Kidney epithelial cell (primary cell): ENCODE measurements around the gene FGF9. TPM values are rescaled to one million over a fixed set of nuclear protein-coding genes. Genes with fewer than 3 reads are reported as not detected.

ENCODE experiments used
- DNase-seq: peaks from one replicate; pipeline ENCODE4 v3.0.0-alpha.2; 2010; ENCODE audit warnings: low read depth
- H3K27me3 ChIP-seq: 2 replicates; pipeline ENCODE4 v1.6.0; 2011; ENCODE audit warnings: low read length; ENCODE audit not compliant: control insufficient read depth, insufficient read depth
- H3K36me3 ChIP-seq: 2 replicates; pipeline ENCODE4 v1.5.1; 2011; ENCODE audit warnings: low read length; ENCODE audit not compliant: control insufficient read depth, insufficient read depth
- H3K4me3 ChIP-seq: 2 replicates; pipeline ENCODE4 v1.5.1; 2011; ENCODE audit warnings: low read depth, mild to moderate bottlenecking, control low read depth, low read length
- total RNA-seq: library from RNA; depleted of rRNA; stranded (reverse); fragments of >200 nt; gene quantifications from 2 replicates; pipeline ENCODE4 v1.2.3, GENCODE V29; 2015
- TF ChIP-seq, protein P1 (sequence below): IDR thresholded peaks from 2 replicates; pipeline ENCODE4 v1.5.1; 2011; ENCODE audit warnings: mild to moderate bottlenecking, moderate library complexity, low read length, control low read depth, inconsistent platforms; ENCODE audit not compliant: insufficient read depth, poor library complexity, severe bottlenecking

The FGF9 gene
- total RNA-seq, 1 donor from 2014 or later = 0.33 TPM

DNA sequence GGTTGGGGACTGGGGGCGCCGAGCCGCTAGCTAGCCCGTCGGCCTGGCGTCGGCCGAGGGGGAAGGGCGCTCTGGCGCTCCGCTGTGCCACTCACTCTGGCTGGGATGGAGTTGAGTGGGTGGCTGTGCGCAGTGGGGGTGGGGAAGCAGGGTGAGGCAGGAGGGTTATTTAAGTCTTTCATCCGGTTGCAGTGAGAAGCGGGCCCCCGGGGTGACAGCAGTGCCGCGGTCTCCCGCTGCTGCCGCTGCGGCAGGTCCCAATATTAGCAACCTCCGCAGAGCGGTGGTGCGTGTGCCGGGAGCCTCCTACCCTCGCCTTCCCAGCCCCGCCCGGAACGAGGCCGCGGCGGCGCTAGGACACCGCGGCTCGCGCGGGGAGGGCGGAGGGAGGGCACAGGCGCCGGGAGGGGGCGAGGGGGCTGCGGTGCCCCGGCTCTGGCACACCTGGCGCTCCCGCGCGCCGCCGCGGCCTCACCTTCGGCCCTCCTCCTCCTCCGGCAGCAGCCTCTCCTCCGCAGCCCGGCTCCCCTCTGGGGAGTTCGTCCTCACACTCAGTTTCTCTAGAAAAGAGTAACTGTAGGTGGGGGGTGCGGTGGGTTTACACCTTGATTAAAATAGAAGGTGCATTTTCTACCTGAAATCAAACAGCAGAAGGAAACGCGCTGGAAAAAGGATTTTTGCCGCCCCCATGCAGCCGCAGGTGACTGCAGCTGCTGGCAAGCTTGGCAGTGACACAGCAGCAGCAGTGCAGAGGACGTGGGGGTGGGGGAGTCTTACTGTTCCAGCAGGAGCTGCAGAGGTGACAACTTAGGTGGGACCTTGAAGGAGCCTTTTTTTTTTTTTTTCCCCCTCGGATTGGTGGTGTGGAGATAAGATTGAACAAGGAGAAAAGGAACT lies 4.5 kb downstream of the FGF9 start:
- H3K36me3 ChIP-seq = no peaks in the 10 kb centered on the region
- peak overlapping the region; percentile 66 for H3K4me3 ChIP-seq
- TF ChIP-seq, protein P1, sequence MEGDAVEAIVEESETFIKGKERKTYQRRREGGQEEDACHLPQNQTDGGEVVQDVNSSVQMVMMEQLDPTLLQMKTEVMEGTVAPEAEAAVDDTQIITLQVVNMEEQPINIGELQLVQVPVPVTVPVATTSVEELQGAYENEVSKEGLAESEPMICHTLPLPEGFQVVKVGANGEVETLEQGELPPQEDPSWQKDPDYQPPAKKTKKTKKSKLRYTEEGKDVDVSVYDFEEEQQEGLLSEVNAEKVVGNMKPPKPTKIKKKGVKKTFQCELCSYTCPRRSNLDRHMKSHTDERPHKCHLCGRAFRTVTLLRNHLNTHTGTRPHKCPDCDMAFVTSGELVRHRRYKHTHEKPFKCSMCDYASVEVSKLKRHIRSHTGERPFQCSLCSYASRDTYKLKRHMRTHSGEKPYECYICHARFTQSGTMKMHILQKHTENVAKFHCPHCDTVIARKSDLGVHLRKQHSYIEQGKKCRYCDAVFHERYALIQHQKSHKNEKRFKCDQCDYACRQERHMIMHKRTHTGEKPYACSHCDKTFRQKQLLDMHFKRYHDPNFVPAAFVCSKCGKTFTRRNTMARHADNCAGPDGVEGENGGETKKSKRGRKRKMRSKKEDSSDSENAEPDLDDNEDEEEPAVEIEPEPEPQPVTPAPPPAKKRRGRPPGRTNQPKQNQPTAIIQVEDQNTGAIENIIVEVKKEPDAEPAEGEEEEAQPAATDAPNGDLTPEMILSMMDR = no peak
- DNase-seq = no peak
- peaks cover 10% of the 10 kb centered on the region for H3K27me3 ChIP-seq

DNA sequence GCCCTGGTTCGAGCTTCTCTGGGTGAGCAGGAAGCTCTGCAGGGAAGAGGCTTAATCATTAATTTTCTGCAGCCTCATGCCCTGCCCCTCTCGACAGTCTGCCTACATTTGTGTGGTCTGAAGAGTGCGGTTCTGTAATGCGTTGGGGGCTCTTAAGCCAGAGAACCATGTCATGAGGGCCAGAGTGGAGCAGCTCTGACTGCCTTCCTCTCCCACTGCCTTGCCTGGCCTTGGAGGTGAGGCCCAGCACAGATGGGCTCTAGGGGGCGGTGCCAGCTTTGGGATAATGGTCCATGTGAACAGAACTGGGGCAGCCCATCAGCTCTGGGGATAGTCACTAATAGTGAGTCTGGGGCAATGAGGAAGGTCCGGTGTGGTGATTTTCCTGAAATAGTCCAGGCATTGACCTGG lies 5.7 kb downstream of the FGF9 start:
- H3K27me3 ChIP-seq = peaks cover 10% of the 10 kb centered on the region

DNA sequence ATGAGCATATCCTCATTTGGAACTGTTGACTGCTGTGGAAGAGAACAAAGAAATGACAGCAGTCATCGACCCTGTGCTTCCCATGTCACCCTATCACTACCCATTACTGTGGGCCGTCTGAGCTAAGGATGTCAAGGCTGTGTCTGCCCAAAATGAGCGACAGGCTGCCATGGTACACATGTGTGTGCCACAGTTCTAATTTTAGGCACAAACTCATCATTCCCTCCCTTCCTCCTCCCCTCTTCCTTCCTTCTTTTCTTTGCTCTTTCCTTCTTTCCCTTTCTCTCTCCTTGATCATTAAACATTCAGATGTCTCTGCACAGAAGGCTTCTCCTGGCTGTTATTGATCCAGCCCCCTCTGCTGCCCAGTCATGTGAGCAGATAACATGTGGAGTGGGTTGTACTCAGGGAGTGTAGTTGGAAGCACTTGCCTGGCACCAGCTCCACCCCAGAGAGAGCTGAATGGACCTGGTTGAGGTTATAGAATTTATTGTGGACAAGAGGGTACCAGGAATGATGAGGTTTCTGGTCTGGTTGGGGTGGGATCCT lies 6.3 kb downstream of the FGF9 start:
- no peak for DNase-seq
- Histone ChIP-seq H3K27me3 (peaks cover 8% of the 10 kb centered on the region), H3K36me3 (no peaks in the 10 kb centered on the region), H3K4me3 (no peak overlapping the region)
- TF ChIP-seq, protein P1 = no peak

More for the DNA sequence above, 5.7 kb downstream of the FGF9 start:
- TF ChIP-seq, protein P1 = peak; percentile 41
- H3K36me3 ChIP-seq = no peaks in the 10 kb centered on the region
- H3K4me3 ChIP-seq = no peak overlapping the region
- no peak for DNase-seq

DNA sequence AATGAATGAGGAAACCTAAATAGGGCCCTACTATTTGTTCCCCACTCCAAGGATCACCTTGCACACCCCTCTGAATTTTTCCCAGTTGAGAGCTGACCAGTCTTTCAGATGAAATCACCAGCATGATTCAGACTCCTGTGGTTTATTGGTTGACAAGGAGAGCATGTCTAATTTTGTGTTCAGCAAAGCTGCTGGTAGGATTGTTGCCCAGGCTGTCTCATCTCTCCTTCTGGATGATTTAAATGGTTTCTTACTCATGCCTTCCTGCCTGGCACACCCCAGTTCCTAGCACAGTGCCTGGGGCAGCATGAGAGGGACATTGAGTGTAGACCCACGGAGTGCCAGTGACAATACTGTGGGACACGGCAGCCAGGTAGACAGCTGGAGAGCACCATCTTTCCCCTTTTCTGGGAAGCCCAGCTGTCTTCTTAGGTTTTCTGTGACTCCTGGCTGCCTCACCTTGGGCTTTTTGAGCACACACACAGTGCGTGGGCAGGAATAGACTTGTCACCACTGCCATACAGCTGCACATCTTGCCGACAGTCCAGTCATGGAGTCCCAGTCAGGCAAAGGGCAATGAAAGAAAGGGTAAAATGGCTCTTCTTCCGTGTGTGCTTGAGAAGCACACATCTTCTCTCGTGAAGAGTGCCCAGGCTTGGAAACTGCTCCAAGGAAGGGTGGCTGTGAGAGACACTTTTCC lies 12.3 kb downstream of the FGF9 start:
- Histone ChIP-seq H3K27me3 (no peaks in the 10 kb centered on the region), H3K4me3 (no peak overlapping the region), H3K36me3 (no peaks in the 10 kb centered on the region)
- peak; percentile 89 for DNase-seq
- TF ChIP-seq, protein P1 = no peak

DNA sequence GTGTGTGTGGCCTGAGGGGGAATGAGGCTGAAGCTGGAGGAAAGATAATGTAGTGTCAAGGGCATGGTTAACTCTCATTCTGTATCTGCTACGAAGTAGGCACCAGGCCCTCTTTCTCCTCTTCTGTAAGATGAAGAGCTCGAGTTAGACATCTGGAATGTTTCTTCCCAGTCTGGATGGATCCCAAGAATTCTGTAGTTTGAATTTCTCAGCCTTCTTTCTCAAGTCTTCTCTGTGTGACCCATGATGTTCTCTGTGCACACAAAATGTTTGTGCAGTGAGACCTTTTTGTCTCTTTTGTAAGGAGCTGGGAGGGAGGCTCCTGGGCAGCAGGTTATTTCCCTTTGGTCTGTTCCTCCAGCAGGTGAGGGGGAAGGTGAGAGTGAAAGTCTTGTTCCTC lies 13.7 kb downstream of the FGF9 start:
- TF ChIP-seq, protein P1 = no peak
- no peak for DNase-seq
- Histone ChIP-seq H3K27me3 (no peaks in the 10 kb centered on the region), H3K36me3 (no peaks in the 10 kb centered on the region), H3K4me3 (no peak overlapping the region)
